AG04449 (cell line): Measurements from ENCODE around the gene FAM168A.
"Not testable (repeated sequence)": the region's sequence is repeated elsewhere in the genome, so short reads cannot be mapped to it uniquely, and the experiment has no call there.

Experiments used
- CTCF ChIA-PET: fragments of 350-600 bp; formaldehyde crosslinking; extraction: SDS; loops from one replicate; lab custom pipeline; 2021; ENCODE audit warnings: antibody characterized with exemption; lab: Yijun Ruan, JAX
- POLR2A ChIA-PET: fragments of 400-600, 350-600 bp; formaldehyde crosslinking; extraction: SDS; loops from one replicate; lab custom pipeline; 2020; ENCODE audit warnings: antibody characterized with exemption, inconsistent platforms; lab: Yijun Ruan, JAX
- DNase-seq: peaks from one replicate; pipeline ENCODE4 v3.0.0-alpha.2; 2010; ENCODE audit warnings: low read depth, low spot score
- H3K4me3 ChIP-seq: 2 replicates; pipeline ENCODE4 v1.5.1; 2011; ENCODE audit warnings: low read depth, mild to moderate bottlenecking, control low read depth, low read length
- CTCF ChIP-seq: IDR thresholded peaks from one replicate; pipeline ENCODE4 v1.5.1; 2011; ENCODE audit warnings: mild to moderate bottlenecking, moderate library complexity, low read length, control low read depth, inconsistent platforms; ENCODE audit not compliant: insufficient read depth; ENCODE audit errors: missing control alignments

FAM168A gene

GRCh38 chr11:73453562-73453961 is 144.3 kb downstream of the FAM168A start:
- DNase-seq: no peak
- CTCF ChIA-PET: interaction anchor here (1.4 to 1.8 kb wide), 3 partner anchors 8 to 11 kb away, joined by 3 to 5 read pairs (median 4); no protein-coding TSS in a partner anchor
- POLR2A ChIA-PET: no interaction called here
- no peak overlapping the region for H3K4me3 ChIP-seq
- no peak for TF ChIP-seq CTCF

- CTCF ChIA-PET: interaction anchor here (0.9 to 1.7 kb wide), 3 partner anchors 9 to 26 kb away, joined by 3 to 4 read pairs (median 4); no protein-coding TSS in a partner anchor
- DNase-seq: no peak
- POLR2A ChIA-PET: no interaction called here
- H3K4me3 ChIP-seq: no peak overlapping the region
- TF ChIP-seq CTCF: no peak
Observed at GRCh38 chr11:73452726-73453125, 145.2 kb downstream of the FAM168A start.

GRCh38 chr11:73451896-73452295 is 146.0 kb downstream of the FAM168A start:
- ChIA-PET CTCF (interaction anchor here (0.9 to 1.4 kb wide), 4 partner anchors 11 to 208 kb away, joined by 3 to 7 read pairs (median 4); no protein-coding TSS in a partner anchor), POLR2A (no interaction called here)
- no peak overlapping the region for H3K4me3 ChIP-seq
- no peak for TF ChIP-seq CTCF
- DNase-seq: no peak

GRCh38 chr11:73446766-73447165 is 151.1 kb downstream of the FAM168A start:
- CTCF ChIA-PET: interaction anchor here (1.4 to 3.2 kb wide), 4 partner anchors 8 to 179 kb away, joined by 5 to 17 read pairs (median 6); no protein-coding TSS in a partner anchor
- H3K4me3 ChIP-seq: no peak overlapping the region
- POLR2A ChIA-PET: interaction anchor here (1.1 kb wide), 1 partner anchor 16 kb away, joined by 3 read pairs; no protein-coding TSS in a partner anchor
- no peak for TF ChIP-seq CTCF
- DNase-seq: no peak

DNA sequence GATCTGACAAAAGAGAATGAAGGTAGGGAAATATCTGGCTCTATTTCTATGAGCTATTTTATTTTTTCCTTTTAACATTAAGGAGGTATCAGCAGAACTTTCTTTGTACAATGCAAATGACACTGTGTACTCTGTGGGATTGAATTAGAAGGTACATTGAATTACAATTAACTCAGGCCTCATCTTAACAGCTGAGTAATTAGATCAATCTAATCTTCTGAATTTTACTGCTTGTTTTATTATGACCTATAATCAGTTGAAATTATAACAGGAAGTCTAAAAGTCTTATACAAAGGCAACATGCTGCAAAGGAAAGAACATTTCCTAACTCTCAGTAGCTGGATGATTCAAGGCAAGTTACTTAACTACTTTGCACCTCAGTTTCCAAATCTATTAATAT is 151.9 kb downstream of the FAM168A start:
- no peak overlapping the region for H3K4me3 ChIP-seq
- ChIA-PET POLR2A (interaction anchor here (1.1 kb wide), 1 partner anchor 17 kb away, joined by 3 read pairs; no protein-coding TSS in a partner anchor), CTCF (interaction anchor here (0.7 to 3.2 kb wide), 5 partner anchors 8 to 215 kb away, joined by 3 to 17 read pairs (median 5); no protein-coding TSS in a partner anchor)
- no peak for TF ChIP-seq CTCF
- no peak for DNase-seq

GRCh38 chr11:73439002-73439843 is 158.7 kb downstream of the FAM168A start:
- CTCF ChIA-PET: interaction anchor here (1.3 to 1.9 kb wide), 2 partner anchors 10 to 42 kb away, joined by 4 to 7 read pairs; no protein-coding TSS in a partner anchor
- POLR2A ChIA-PET: interaction anchor here (0.6 kb wide), 1 partner anchor 8 kb away, joined by 3 read pairs; no protein-coding TSS in a partner anchor
- DNase-seq: no peak
- no peak for TF ChIP-seq CTCF
- H3K4me3 ChIP-seq: no peak overlapping the region

DNA sequence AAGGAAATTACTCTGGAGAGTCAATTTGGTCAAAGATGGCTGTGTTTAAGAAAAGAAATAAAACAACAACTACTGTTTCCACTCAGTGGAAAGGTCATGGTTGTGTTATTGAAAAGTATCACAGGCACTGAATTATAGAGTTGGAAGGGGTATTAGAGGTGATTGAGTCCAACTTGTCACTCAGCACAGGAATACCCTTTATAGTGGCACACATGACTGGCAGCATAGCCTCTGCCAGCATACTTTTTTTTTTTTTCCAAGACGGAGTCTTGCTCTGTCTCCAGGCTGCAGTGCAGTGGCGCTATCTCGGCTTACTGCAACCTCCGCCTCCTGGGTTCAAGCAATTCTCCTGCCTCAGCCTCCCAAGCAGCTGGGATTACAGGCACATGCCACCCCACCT is 161.1 kb downstream of the FAM168A start:
- DNase-seq, POLR2A ChIA-PET, H3K4me3 ChIP-seq: not testable (repeated sequence)
- CTCF ChIA-PET: interaction anchor here (1.0 to 2.1 kb wide), 3 partner anchors 10 to 44 kb away, joined by 3 to 9 read pairs (median 6); no protein-coding TSS in a partner anchor
